KG1 (cell line): Measurements from ENCODE around the gene ABR.
"Not testable (repeated sequence)": the region's sequence is repeated elsewhere in the genome, so short reads cannot be mapped to it uniquely, and the experiment has no call there.

Experiments
- DNase-seq: peaks from one replicate; lab custom pipeline; 2025; lab: John Stamatoyannopoulos, UW

Gene ABR

GRCh38 chr17:1173432-1174262 is 6.1 kb downstream of the ABR start:
- no peak for DNase-seq

- no peak for DNase-seq
Measured at GRCh38 chr17:1171953-1172352, 7.8 kb downstream of the ABR start.

GRCh38 chr17:1170739-1171138 is 9.0 kb downstream of the ABR start:
- no peak for DNase-seq

GRCh38 chr17:1169929-1170312 is 9.9 kb downstream of the ABR start:
- DNase-seq: no peak

GRCh38 chr17:1169221-1169928 is 10.4 kb downstream of the ABR start:
- DNase-seq: no peak

GRCh38 chr17:1168533-1169220 is 11.1 kb downstream of the ABR start:
- DNase-seq: no peak

GRCh38 chr17:1166276-1166675 is 13.5 kb downstream of the ABR start:
- DNase-seq: no peak

GRCh38 chr17:1165836-1166235 is 13.9 kb downstream of the ABR start:
- no peak for DNase-seq

- DNase-seq: no peak
Measured at GRCh38 chr17:1164935-1165556, 14.7 kb downstream of the ABR start.

GRCh38 chr17:1162116-1162855 is 17.5 kb downstream of the ABR start:
- no peak for DNase-seq

- DNase-seq: no peak
Measured at GRCh38 chr17:1160591-1161390, 19.0 kb downstream of the ABR start.

- DNase-seq: no peak
Measured at GRCh38 chr17:1159431-1160180, 20.2 kb downstream of the ABR start.

- no peak for DNase-seq
Measured at GRCh38 chr17:1158879-1159278, 20.9 kb downstream of the ABR start.

GRCh38 chr17:1156864-1157263 is 22.9 kb downstream of the ABR start:
- no peak for DNase-seq

- no peak for DNase-seq
Measured at GRCh38 chr17:1154704-1155103, 25.1 kb downstream of the ABR start.

GRCh38 chr17:1153795-1154546 is 25.8 kb downstream of the ABR start:
- DNase-seq: no peak

- DNase-seq: not testable (repeated sequence)
Measured at GRCh38 chr17:1152582-1152981, 27.2 kb downstream of the ABR start.

- DNase-seq: no peak
Measured at GRCh38 chr17:1150863-1151600, 28.7 kb downstream of the ABR start.

- no peak for DNase-seq
Measured at GRCh38 chr17:1149869-1150268, 29.9 kb downstream of the ABR start.
